Mammary epithelial cell (primary cell): ENCODE results near the gene NRG3.

Experiments
- CTCF ChIP-seq, 2 donors: IDR thresholded peaks in 1 of 2; conservative IDR thresholded peaks in 1 of 2; 2 replicates each; pipeline ENCODE4 v1.5.1; 2011 to 2012; ENCODE audit warnings: inconsistent platforms in 2 of 2, low read length in 2 of 2, mild to moderate bottlenecking in 2 of 2, control low read depth in 1 of 2, low read depth in 1 of 2; ENCODE audit not compliant: insufficient read depth in 1 of 2; ENCODE audit errors: extremely low read depth in 1 of 2
- EZH2 ChIP-seq: IDR thresholded peaks from 2 replicates; pipeline ENCODE4 v1.6.1; 2012; ENCODE audit warnings: low read length, inconsistent platforms, borderline replicate concordance

GRCh38 chr10:82908096-82908495, 1033.1 kb downstream of the NRG3 start:
- no peak for TF ChIP-seq CTCF (conservative IDR thresholded peaks at IDR 0.05 in 1 of 2, IDR thresholded peaks at IDR 0.05 in 1 of 2; ENCODE audit: extremely low read depth in 1 of 2, insufficient read depth in 1 of 2, low read depth in 1 of 2, low read length in 2 of 2)
- no peak for TF ChIP-seq EZH2
